UCSD-AML1 (cell line): ENCODE data around the gene C16orf74.

ENCODE experiments used
- DNase-seq: peaks from one replicate; lab custom pipeline; 2025; ENCODE audit not compliant: unreplicated experiment; lab: John Stamatoyannopoulos, UW

The C16orf74 gene

GRCh38 chr16:85658504-85659326 is 92.2 kb downstream of the C16orf74 start:
- DNase-seq, result no peak

GRCh38 chr16:85657996-85658395 is 92.9 kb downstream of the C16orf74 start:
- no peak for DNase-seq
